HFFc6 (cell line): Measurements from ENCODE around the gene VSX1. TPM values are rescaled to one million over a fixed set of nuclear protein-coding genes. Genes with fewer than 3 reads are reported as not detected.

ENCODE experiments used
- DNase-seq: peaks from one replicate; pipeline ENCODE4 v3.0.0-alpha.2; 2018
- H3K27ac Mint-ChIP-seq: 2 replicates; pipeline ENCODE4 v1.8.0; 2020; ENCODE audit warnings: mild to moderate bottlenecking, mixed read lengths
- H3K27me3 Mint-ChIP-seq: 2 replicates; pipeline ENCODE4 v1.8.0; 2021; ENCODE audit warnings: mild to moderate bottlenecking, moderate library complexity, mixed read lengths; ENCODE audit not compliant: insufficient read depth
- H3K36me3 Mint-ChIP-seq: 2 replicates; pipeline ENCODE4 v1.8.0; 2021; ENCODE audit warnings: low read depth, mixed read lengths
- H3K4me1 Mint-ChIP-seq: 2 replicates; pipeline ENCODE4 v1.8.0; 2020; ENCODE audit warnings: low read depth, mixed read lengths
- H3K4me3 Mint-ChIP-seq: 2 replicates; pipeline ENCODE4 v1.8.0; 2020; ENCODE audit warnings: mild to moderate bottlenecking, moderate library complexity, mixed read lengths
- H3K9me3 Mint-ChIP-seq: 2 replicates; pipeline ENCODE4 v1.8.0; 2020; ENCODE audit warnings: mild to moderate bottlenecking, mixed read lengths
- CTCF ChIP-seq: fragments of 200-600 bp; sonication (generic); IDR thresholded peaks from 2 replicates; pipeline ENCODE4 v1.5.0; 2021; ENCODE audit warnings: antibody characterized with exemption, mild to moderate bottlenecking
- total RNA-seq, 6 experiments: library from RNA; stranded (reverse); fragmentation: NEBNext Ultra II Directional; extraction: Animal tissue kit (Norgen Biotek cat#: 25700); gene quantifications; 2 replicates in 1 of 6; 3 replicates in 5 of 6; pipeline ENCODE4 v1.2.3, GENCODE V29; 2021

VSX1 gene
- total RNA-seq, 6 experiments from 2014 or later: not detected

GRCh38 chr20:25054995-25055629 is 26.8 kb downstream of the VSX1 start:
- TF ChIP-seq CTCF: no peak
- no peaks in the 10 kb centered on the region for H3K36me3 Mint-ChIP-seq
- DNase-seq: peak; percentile 22
- H3K27me3 Mint-ChIP-seq: peaks cover 21% of the 10 kb centered on the region
- no peaks in the 10 kb centered on the region for H3K9me3 Mint-ChIP-seq
- H3K27ac Mint-ChIP-seq: no peak overlapping the region
- H3K4me3 Mint-ChIP-seq: no peak overlapping the region
- H3K4me1 Mint-ChIP-seq: peaks cover 33% of the 10 kb centered on the region

- H3K4me3 Mint-ChIP-seq: no peak overlapping the region
- no peak overlapping the region for H3K27ac Mint-ChIP-seq
- TF ChIP-seq CTCF: no peak
- H3K9me3 Mint-ChIP-seq: no peaks in the 10 kb centered on the region
- H3K4me1 Mint-ChIP-seq: peaks cover 32% of the 10 kb centered on the region
- H3K27me3 Mint-ChIP-seq: peaks cover 22% of the 10 kb centered on the region
- no peak for DNase-seq
- H3K36me3 Mint-ChIP-seq: no peaks in the 10 kb centered on the region
Observed at GRCh38 chr20:25054096-25054820, 27.7 kb downstream of the VSX1 start.

- no peak for TF ChIP-seq CTCF
- Mint-ChIP-seq H3K9me3 (no peaks in the 10 kb centered on the region), H3K4me1 (peaks cover 26% of the 10 kb centered on the region), H3K27me3 (peaks cover 14% of the 10 kb centered on the region), H3K36me3 (no peaks in the 10 kb centered on the region), H3K27ac (no peak overlapping the region), H3K4me3 (no peak overlapping the region)
- DNase-seq: no peak
Observed at GRCh38 chr20:25053255-25054031, 28.5 kb downstream of the VSX1 start.

- H3K36me3 Mint-ChIP-seq: no peaks in the 10 kb centered on the region
- H3K27ac Mint-ChIP-seq: no peak overlapping the region
- TF ChIP-seq CTCF: no peak
- no peak overlapping the region for H3K4me3 Mint-ChIP-seq
- peaks cover 14% of the 10 kb centered on the region for H3K27me3 Mint-ChIP-seq
- H3K4me1 Mint-ChIP-seq: peaks cover 26% of the 10 kb centered on the region
- no peaks in the 10 kb centered on the region for H3K9me3 Mint-ChIP-seq
- no peak for DNase-seq
Observed at GRCh38 chr20:25052255-25053194, 29.4 kb downstream of the VSX1 start.
